Measurements from ENCODE around the gene YAP1.

DNA sequence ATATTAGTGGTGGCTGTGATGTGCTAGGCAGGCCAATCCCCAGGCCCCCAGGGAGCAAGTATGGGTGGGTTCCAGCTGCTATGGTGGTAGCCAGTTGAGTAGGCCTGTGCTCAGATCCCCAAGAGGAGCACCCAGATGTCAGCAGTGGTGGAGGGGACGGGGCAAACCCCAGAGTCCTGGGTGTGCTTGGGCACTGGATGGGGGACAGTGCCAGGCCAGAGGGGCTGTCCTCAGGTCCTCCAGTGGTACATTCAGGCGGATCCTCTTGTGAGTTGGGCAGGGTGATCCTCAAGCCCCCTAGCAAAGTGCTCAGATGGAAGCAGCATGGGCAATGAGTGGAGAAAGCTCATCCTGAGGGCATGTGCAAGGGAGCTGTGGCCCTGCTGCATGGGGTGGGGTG, 37.0 kb upstream of the YAP1 start:
- TF ChIP-seq, protein P1, sequence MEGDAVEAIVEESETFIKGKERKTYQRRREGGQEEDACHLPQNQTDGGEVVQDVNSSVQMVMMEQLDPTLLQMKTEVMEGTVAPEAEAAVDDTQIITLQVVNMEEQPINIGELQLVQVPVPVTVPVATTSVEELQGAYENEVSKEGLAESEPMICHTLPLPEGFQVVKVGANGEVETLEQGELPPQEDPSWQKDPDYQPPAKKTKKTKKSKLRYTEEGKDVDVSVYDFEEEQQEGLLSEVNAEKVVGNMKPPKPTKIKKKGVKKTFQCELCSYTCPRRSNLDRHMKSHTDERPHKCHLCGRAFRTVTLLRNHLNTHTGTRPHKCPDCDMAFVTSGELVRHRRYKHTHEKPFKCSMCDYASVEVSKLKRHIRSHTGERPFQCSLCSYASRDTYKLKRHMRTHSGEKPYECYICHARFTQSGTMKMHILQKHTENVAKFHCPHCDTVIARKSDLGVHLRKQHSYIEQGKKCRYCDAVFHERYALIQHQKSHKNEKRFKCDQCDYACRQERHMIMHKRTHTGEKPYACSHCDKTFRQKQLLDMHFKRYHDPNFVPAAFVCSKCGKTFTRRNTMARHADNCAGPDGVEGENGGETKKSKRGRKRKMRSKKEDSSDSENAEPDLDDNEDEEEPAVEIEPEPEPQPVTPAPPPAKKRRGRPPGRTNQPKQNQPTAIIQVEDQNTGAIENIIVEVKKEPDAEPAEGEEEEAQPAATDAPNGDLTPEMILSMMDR (IDR thresholded peaks at IDR 0.05; ENCODE audit: poor library complexity, severe bottlenecking) = no peak
- TF ChIP-seq TAF1 (IDR thresholded peaks at IDR 0.05; ENCODE audit: low read depth) (no peak), RAD21 (conservative IDR thresholded peaks at IDR 0.05) (no peak), SMC3 (conservative IDR thresholded peaks at IDR 0.05; ENCODE audit: poor library complexity) (no peak), EP300 (conservative IDR thresholded peaks at IDR 0.05; ENCODE audit: poor library complexity, severe bottlenecking) (no peak), EZH2 (IDR thresholded peaks at IDR 0.05; ENCODE audit: borderline replicate concordance, insufficient read depth, low read length, poor library complexity, severe bottlenecking) (no peak), POLR2AphosphoS5 (IDR thresholded peaks at IDR 0.05) (no peak)
